ENCODE results near the gene EGFL8.

DNA sequence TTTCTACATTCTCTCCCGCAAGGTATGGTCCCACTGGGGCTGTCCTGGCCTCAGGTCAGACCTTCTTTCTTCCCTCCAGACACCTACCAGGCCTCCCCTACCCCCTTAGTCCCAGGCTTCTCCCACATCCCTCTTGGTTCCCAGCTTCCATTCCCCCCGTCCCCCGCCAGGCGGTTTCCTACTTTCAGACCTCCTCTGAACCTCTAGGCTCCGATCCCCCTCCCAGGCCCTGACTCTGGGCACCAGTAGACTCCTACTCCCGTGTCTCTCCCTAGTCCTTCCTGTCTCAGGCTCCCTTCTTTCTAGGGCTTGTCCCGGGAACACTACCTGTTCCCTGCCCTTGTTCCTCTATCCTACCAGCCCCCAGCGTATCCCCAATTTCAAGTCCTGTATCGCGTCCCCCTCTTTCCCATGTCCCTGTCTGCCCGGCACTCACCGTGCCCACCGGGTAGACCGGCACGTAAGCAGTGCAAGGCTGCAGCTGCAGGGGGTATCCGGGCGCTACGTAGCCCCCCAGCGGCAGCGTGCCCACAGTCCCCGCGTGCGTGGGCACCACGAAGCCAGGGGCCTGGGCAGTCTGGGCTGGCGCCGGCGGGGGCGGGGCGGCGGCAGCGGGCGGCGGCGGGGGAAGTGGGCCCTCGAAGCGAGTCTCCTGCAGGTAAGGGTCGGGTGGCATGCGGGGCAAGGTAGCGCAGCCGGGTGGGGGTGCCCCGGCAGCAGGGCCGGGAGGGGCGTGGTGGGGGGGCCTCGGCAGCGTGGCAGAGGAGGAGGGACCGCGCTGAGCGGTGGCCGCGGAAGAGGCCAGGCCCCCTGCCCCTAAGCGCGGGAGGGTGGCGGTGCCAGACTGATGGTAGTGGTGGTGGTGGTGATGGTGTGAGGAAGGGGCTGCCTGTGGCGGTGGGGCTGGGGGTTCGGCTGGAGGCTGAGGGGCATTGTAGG, 14.2 kb upstream of the EGFL8 start:
- TF ChIP-seq, protein P1, sequence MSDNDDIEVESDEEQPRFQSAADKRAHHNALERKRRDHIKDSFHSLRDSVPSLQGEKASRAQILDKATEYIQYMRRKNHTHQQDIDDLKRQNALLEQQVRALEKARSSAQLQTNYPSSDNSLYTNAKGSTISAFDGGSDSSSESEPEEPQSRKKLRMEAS (IDR thresholded peaks at IDR 0.05) = no peak
- no peak for TF ChIP-seq REST (IDR thresholded peaks at IDR 0.05; ENCODE audit: low read depth)
- TF ChIP-seq TCF12 (IDR thresholded peaks at IDR 0.05; ENCODE audit: low read depth) = no peak
- no peak for TF ChIP-seq NFIC (IDR thresholded peaks at IDR 0.05)
- no peak for TF ChIP-seq YY1 (IDR thresholded peaks at IDR 0.05; ENCODE audit: low read depth)
- TF ChIP-seq RAD21 (IDR thresholded peaks at IDR 0.05; ENCODE audit: low read depth) = no peak
- TF ChIP-seq EP300 (IDR thresholded peaks at IDR 0.05; ENCODE audit: borderline replicate concordance) = no peak
- no peak for TF ChIP-seq CEBPB (IDR thresholded peaks at IDR 0.05)
- no peak for TF ChIP-seq TAF1 (IDR thresholded peaks at IDR 0.05; ENCODE audit: low read depth)
- no peak for TF ChIP-seq EGR1 (IDR thresholded peaks at IDR 0.05)
